ENCODE results near the gene TBC1D30. TPM values are rescaled to one million over a fixed set of nuclear protein-coding genes. Genes with fewer than 3 reads are reported as not detected.

Gene TBC1D30
- total RNA-seq, 2 donors from 2014 or later, result 68.7 to 91.0 TPM

DNA sequence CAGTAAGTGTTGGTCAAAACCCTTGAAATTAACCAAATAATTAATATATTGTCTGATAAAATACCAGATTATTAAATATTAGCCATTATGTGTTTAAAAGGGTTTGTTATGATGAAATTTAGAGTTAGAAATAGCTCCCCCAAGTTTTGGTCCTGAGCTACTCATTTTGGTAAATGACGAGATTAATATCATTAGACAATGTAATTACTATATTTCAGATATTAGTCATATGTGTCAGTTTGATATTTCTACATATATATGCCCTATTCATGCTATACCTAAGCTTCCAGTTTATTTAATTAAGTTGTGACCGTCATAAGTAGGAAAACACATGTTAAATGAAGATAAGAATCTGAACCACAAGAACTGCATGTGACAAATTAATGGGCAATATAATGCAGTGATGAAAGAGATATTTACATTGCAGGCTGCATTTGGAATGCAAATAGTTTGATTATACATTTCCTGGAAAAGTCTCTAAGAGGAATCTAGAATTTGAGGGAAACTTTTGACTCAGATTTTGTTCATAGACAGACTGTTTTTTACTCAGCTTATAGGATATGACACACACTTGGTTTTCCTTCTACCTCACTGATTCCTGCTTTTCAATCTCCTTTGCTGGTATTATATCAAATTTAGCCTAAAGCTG, 70.5 kb downstream of the TBC1D30 start:
- DNase-seq (no peak), ATAC-seq (no peak)
- Histone ChIP-seq H3K9me3 (no peaks in the 10 kb centered on the region), H3K36me3 (replicated peaks in 1 of 2; ENCODE audit: insufficient read depth in 1 of 2, low read depth in 2 of 2) (no peaks in the 10 kb centered on the region), H3K4me1 (no peaks in the 10 kb centered on the region), H3K27me3 (no peaks in the 10 kb centered on the region), H3K4me3 (no peak overlapping the region), H3K27ac (no peak overlapping the region)
- intact Hi-C loops (cut with DNase I), result loop anchor here (5.0 kb wide), 1 partner anchor 222 kb away; no protein-coding TSS in a partner anchor
- 63 to 70% methylated on average over 2 of the region's 2 CpGs for WGBS, 2 donors
- TF ChIP-seq POLR2A (IDR thresholded peaks at IDR 0.05), result no peak
- TF ChIP-seq, protein P1, sequence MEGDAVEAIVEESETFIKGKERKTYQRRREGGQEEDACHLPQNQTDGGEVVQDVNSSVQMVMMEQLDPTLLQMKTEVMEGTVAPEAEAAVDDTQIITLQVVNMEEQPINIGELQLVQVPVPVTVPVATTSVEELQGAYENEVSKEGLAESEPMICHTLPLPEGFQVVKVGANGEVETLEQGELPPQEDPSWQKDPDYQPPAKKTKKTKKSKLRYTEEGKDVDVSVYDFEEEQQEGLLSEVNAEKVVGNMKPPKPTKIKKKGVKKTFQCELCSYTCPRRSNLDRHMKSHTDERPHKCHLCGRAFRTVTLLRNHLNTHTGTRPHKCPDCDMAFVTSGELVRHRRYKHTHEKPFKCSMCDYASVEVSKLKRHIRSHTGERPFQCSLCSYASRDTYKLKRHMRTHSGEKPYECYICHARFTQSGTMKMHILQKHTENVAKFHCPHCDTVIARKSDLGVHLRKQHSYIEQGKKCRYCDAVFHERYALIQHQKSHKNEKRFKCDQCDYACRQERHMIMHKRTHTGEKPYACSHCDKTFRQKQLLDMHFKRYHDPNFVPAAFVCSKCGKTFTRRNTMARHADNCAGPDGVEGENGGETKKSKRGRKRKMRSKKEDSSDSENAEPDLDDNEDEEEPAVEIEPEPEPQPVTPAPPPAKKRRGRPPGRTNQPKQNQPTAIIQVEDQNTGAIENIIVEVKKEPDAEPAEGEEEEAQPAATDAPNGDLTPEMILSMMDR (IDR thresholded peaks at IDR 0.05), result no peak

DNA sequence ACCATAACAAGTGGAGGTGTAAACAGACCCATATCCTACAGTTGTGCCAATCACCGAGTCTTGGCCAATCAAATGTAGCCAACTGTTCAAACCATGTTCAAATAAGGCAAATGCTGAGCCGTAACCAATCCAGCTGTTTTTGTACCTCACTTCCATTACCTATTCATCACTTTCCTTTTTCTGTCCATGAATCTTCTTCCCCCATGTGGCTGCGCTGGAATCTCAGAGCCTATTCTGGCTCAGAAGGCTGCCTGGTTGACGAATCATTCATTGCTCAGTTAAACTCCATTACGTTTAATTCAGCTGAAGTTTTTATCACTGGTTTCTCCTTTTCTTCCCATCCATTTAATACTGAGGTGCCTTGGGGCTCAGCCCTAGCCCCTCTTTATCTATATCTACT, 71.1 kb downstream of the TBC1D30 start:
- 89 to 91% methylated on average over 5 of the region's 5 CpGs for WGBS, 2 donors
- intact Hi-C loops (cut with DNase I), result no loop called here
- Histone ChIP-seq H3K9me3 (no peaks in the 10 kb centered on the region), H3K36me3 (replicated peaks in 1 of 2; ENCODE audit: insufficient read depth in 1 of 2, low read depth in 2 of 2) (no peaks in the 10 kb centered on the region), H3K27ac (no peak overlapping the region), H3K4me1 (no peaks in the 10 kb centered on the region), H3K27me3 (no peaks in the 10 kb centered on the region), H3K4me3 (no peak overlapping the region)
- ATAC-seq, result no peak
- no peak for DNase-seq
- TF ChIP-seq POLR2A (IDR thresholded peaks at IDR 0.05), result no peak
- TF ChIP-seq, protein P1 (IDR thresholded peaks at IDR 0.05), result no peak

DNA sequence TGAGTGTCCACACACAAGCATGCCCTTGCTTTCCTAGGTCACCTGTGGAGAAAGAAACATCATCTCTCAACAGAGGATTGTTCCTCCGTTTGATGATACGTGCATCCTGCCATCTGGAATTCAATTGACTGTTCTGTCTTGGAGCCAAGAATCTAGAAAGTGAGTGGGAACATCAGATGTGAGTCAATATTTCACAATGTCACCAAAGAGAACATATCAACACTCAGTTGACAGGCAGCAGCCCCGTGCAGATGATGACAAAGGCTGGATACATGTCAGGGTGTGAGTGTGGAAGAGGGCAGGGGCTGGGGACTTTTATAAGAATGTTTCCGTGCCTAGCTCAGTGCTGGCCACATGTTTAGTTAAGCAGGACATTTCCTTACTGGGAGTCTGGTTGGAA, 76.1 kb downstream of the TBC1D30 start:
- Histone ChIP-seq H3K4me1 (no peaks in the 10 kb centered on the region), H3K27ac (no peak overlapping the region), H3K27me3 (no peaks in the 10 kb centered on the region), H3K36me3 (replicated peaks in 1 of 2; ENCODE audit: insufficient read depth in 1 of 2, low read depth in 2 of 2) (no peaks in the 10 kb centered on the region), H3K4me3 (no peak overlapping the region), H3K9me3 (no peaks in the 10 kb centered on the region)
- DNase-seq (no peak), ATAC-seq (no peak)
- no peak for TF ChIP-seq POLR2A (IDR thresholded peaks at IDR 0.05)
- TF ChIP-seq, protein P1 (IDR thresholded peaks at IDR 0.05), result no peak
- intact Hi-C loops (cut with DNase I), result no loop called here
- WGBS, 2 donors, result 57 to 58% methylated on average over 4 of the region's 4 CpGs

DNA sequence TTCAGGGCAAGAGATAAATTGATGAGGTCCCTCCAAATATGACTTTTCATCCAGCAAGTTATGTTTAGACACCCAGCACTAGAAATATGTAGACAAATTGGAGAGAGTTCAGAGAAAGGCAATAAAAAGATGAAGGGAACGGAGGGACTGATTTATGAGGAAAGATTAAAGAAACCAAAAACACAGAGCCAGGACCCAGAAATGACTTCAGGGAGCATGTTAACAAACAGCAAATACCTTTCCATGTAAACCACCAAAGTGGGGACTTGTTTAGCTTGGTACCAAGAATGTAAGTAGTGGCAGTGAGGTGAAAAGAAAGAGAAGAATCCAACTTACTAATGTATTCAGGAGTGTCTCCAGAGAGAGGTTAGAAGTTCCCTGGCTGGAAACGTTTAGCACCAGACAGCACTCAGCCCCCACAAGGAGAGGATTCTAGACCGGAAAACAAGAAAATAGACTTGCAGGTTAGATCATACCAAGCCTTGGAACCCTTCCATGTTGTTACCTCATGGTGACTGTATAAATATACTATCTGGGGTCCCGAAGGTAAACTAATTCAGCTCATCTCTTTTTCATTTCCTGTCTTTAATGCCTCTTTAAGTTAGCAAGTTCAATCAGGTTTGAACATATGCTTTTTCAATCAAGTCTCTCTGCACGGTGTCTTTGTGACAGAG, 79.2 kb downstream of the TBC1D30 start:
- intact Hi-C loops (cut with DNase I), result no loop called here
- H3K27ac ChIP-seq, result no peak overlapping the region
- H3K9me3 ChIP-seq, result no peaks in the 10 kb centered on the region
- H3K4me3 ChIP-seq, result no peak overlapping the region
- ATAC-seq (no peak), DNase-seq (no peak)
- H3K4me1 ChIP-seq, result no peaks in the 10 kb centered on the region
- no peak for TF ChIP-seq POLR2A (IDR thresholded peaks at IDR 0.05)
- TF ChIP-seq, protein P1 (IDR thresholded peaks at IDR 0.05), result no peak
- H3K36me3 ChIP-seq (replicated peaks in 1 of 2; ENCODE audit: insufficient read depth in 1 of 2, low read depth in 2 of 2), result no peaks in the 10 kb centered on the region
- no peaks in the 10 kb centered on the region for H3K27me3 ChIP-seq
- 81 to 84% methylated on average over 5 of the region's 5 CpGs for WGBS, 2 donors

DNA sequence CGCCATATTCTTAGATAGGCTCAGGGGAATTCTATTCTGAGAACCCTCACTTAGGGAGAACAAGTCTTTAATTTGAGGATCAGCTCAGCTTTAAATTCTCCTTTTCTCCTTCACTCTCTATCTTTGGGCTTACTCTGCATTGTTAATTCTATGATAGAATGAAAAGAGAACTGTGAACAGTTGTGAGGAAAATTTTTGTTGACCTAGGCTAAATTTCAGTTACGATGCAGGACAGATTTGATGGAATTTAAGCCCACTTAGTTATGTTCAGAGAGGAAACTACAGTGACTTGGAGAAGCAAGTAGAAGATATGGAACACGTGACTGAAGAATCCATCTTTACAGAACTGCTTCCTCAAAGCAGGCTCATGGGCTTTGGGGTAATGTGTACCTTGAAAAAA, 82.7 kb downstream of the TBC1D30 start:
- H3K4me3 ChIP-seq, result no peak overlapping the region
- no peaks in the 10 kb centered on the region for H3K4me1 ChIP-seq
- no peaks in the 10 kb centered on the region for H3K36me3 ChIP-seq (replicated peaks in 1 of 2; ENCODE audit: insufficient read depth in 1 of 2, low read depth in 2 of 2)
- no peaks in the 10 kb centered on the region for H3K27me3 ChIP-seq
- WGBS, 2 donors, result 88 to 92% methylated on average over 3 of the region's 3 CpGs
- DNase-seq (no peak), ATAC-seq (no peak)
- intact Hi-C loops (cut with DNase I), result no loop called here
- H3K9me3 ChIP-seq, result no peaks in the 10 kb centered on the region
- no peak for TF ChIP-seq POLR2A (IDR thresholded peaks at IDR 0.05)
- TF ChIP-seq, protein P1 (IDR thresholded peaks at IDR 0.05), result no peak
- H3K27ac ChIP-seq, result no peak overlapping the region
